CD14-positive monocyte (primary cell): ENCODE data around the gene PRR33. TPM values are rescaled to one million over a fixed set of nuclear protein-coding genes. Genes with fewer than 3 reads are reported as not detected.

Experiments
- DNase-seq, 3 donors: peaks; one replicate each; pipeline ENCODE4 v3.0.0-alpha.2; 2011 to 2022
- H2AFZ ChIP-seq: 2 replicates; pipeline ENCODE4 v1.6.0; 2012; ENCODE audit warnings: mild to moderate bottlenecking, low read depth, low read length, inconsistent platforms; ENCODE audit not compliant: insufficient read depth, poor library complexity, severe bottlenecking
- H3K27ac ChIP-seq, 2 donors: 1 replicate in 1 of 2; 2 replicates in 1 of 2; pipeline ENCODE4 v1.5.1; 2012 to 2013; ENCODE audit warnings: low read length in 2 of 2, control low read depth in 1 of 2, inconsistent platforms in 1 of 2, low read depth in 1 of 2, mild to moderate bottlenecking in 1 of 2
- H3K27me3 ChIP-seq, 2 donors: one replicate each; pipeline versions ENCODE4 v1.6.0 to v1.6.1; 2011 to 2013; ENCODE audit warnings: low read length in 2 of 2; ENCODE audit not compliant: control insufficient read depth in 2 of 2, insufficient read depth in 2 of 2
- H3K36me3 ChIP-seq, 2 donors: replicated peaks in 1 of 2; 1 replicate in 1 of 2; 2 replicates in 1 of 2; pipeline versions ENCODE4 v1.5.1 to v1.6.1; 2012 to 2013; ENCODE audit warnings: low read length in 2 of 2, control low read depth in 1 of 2, inconsistent platforms in 1 of 2, mild to moderate bottlenecking in 1 of 2; ENCODE audit not compliant: insufficient read depth in 2 of 2, control insufficient read depth in 1 of 2
- H3K4me1 ChIP-seq, 2 donors: 1 replicate in 1 of 2; 2 replicates in 1 of 2; pipeline versions ENCODE4 v1.5.1 to v1.6.1; 2012 to 2013; ENCODE audit warnings: low read length in 2 of 2, control low read depth in 1 of 2, inconsistent platforms in 1 of 2, mild to moderate bottlenecking in 1 of 2, moderate library complexity in 1 of 2; ENCODE audit not compliant: insufficient read depth in 2 of 2, control insufficient read depth in 1 of 2
- H3K4me2 ChIP-seq: replicated peaks from 2 replicates; pipeline ENCODE3; 2012; ENCODE audit warnings: low read length, moderate library complexity, mild to moderate bottlenecking; ENCODE audit not compliant: poor library complexity, severe bottlenecking; ENCODE audit errors: extremely low read depth
- H3K4me3 ChIP-seq, 3 experiments: fragments of 200-600 bp in 1 of 3; sonication (generic) in 1 of 3; replicated peaks in 1 of 3; 1 replicate in 2 of 3; 2 replicates in 1 of 3; pipeline ENCODE4 v1.5.1; 2011 to 2013; ENCODE audit warnings: low read length in 3 of 3, mild to moderate bottlenecking in 3 of 3, control low read depth in 2 of 3, low read depth in 2 of 3, inconsistent platforms in 1 of 3, moderate library complexity in 1 of 3
- H3K79me2 ChIP-seq: 2 replicates; pipeline ENCODE4 v1.6.0; 2012; ENCODE audit warnings: mild to moderate bottlenecking, control low read depth, inconsistent platforms, low read length, moderate library complexity; ENCODE audit not compliant: insufficient read depth
- H3K9ac ChIP-seq: 2 replicates; pipeline ENCODE4 v1.6.0; 2017; ENCODE audit warnings: low read length, mild to moderate bottlenecking; ENCODE audit not compliant: insufficient read depth, poor library complexity, severe bottlenecking
- H3K9me3 ChIP-seq, 2 donors: replicated peaks in 1 of 2; 1 replicate in 1 of 2; 2 replicates in 1 of 2; pipeline versions ENCODE4 v1.5.1 to v1.6.1; 2012 to 2013; ENCODE audit warnings: low read length in 2 of 2, control low read depth in 1 of 2; ENCODE audit not compliant: control insufficient read depth in 1 of 2, insufficient read depth in 1 of 2
- H4K20me1 ChIP-seq: 2 replicates; pipeline ENCODE4 v1.6.0; 2012; ENCODE audit warnings: mild to moderate bottlenecking, low read length, control low read depth, moderate library complexity; ENCODE audit not compliant: insufficient read depth
- H3K27ac Mint-ChIP-seq, 7 donors: one replicate each; pipeline ENCODE4 v1.8.0; 2020; ENCODE audit warnings: mild to moderate bottlenecking in 7 of 7, mixed read lengths in 7 of 7, moderate library complexity in 6 of 7, inconsistent platforms in 2 of 7
- H3K27me3 Mint-ChIP-seq, 3 donors: one replicate each; pipeline ENCODE4 v1.8.0; 2021 to 2022; ENCODE audit warnings: low read depth in 3 of 3, mild to moderate bottlenecking in 3 of 3, mixed read lengths in 3 of 3, moderate library complexity in 3 of 3, inconsistent platforms in 1 of 3
- H3K36me3 Mint-ChIP-seq, 2 donors: one replicate each; pipeline ENCODE4 v1.8.0; 2020; ENCODE audit warnings: mixed read lengths in 2 of 2, inconsistent platforms in 1 of 2, mild to moderate bottlenecking in 1 of 2
- H3K4me1 Mint-ChIP-seq: one replicate; pipeline ENCODE4 v1.8.0; 2020; ENCODE audit warnings: mild to moderate bottlenecking, mixed read lengths
- H3K4me3 Mint-ChIP-seq, 2 donors: one replicate each; pipeline ENCODE4 v1.8.0; 2020; ENCODE audit warnings: mild to moderate bottlenecking in 2 of 2, mixed read lengths in 2 of 2, moderate library complexity in 1 of 2
- H3K9me3 Mint-ChIP-seq, 7 donors: one replicate each; pipeline ENCODE4 v1.8.0; 2020 to 2022; ENCODE audit warnings: mixed read lengths in 7 of 7, mild to moderate bottlenecking in 6 of 7, moderate library complexity in 6 of 7, inconsistent platforms in 2 of 7
- CTCF ChIP-seq: fragments of 200-600 bp; IDR thresholded peaks from one replicate; pipeline ENCODE4 v1.8.0; 2022; ENCODE audit warnings: antibody characterized with exemption, mild to moderate bottlenecking
- WGBS: methylation state at CpG from one replicate; pipeline ENCODE4 v1.1.5; 2013; ENCODE audit warnings: missing lambda C conversion rate; ENCODE audit not compliant: insufficient coverage; 5-methylcytosine and 5-hydroxymethylcytosine counted together
- intact Hi-C, 2 donors: fragments of 100-400 bp; cut with micrococcal nuclease; formaldehyde crosslinking; loops; one replicate each; pipeline versions ENCODE4 v1.15.0 to v1.15.1; 2023
- polyA plus RNA-seq, 3 donors: library from polyadenylated mRNA; depleted of rRNA in 1 of 3; unstranded in 2 of 3; stranded (reverse) in 1 of 3; fragments of 300-500 nt in 2 of 3; fragments of >200 nt in 1 of 3; fragmentation: Illumina TruSeq in 2 of 3; gene quantifications; 1 replicate in 2 of 3; 2 replicates in 1 of 3; pipeline ENCODE4 v1.2.3, GENCODE V29; 2012 to 2021

PRR33 gene
- polyA plus RNA-seq, 3 donors, result not detected

- H3K27me3 Mint-ChIP-seq, result peaks cover 6 to 19% (median 8%) of the 10 kb centered on the region in 3 donors
These were observed 3.1 kb upstream of the PRR33 start for GRCh38 chr11:1894759-1895158.

GRCh38 chr11:1893581-1894359, 2.1 kb upstream of the PRR33 start:
- H3K27me3 Mint-ChIP-seq, result peaks cover 8 to 29% (median 11%) of the 10 kb centered on the region in 3 donors
- Histone ChIP-seq H3K9me3 (no peaks in the 10 kb centered on the region), H3K4me2 (no peak overlapping the region), H2AFZ (no peak overlapping the region), H3K4me3 (no peak overlapping the region), H3K4me1 (peaks cover 37 to 48% of the 10 kb centered on the region in 2 donors), H3K9ac (no peak overlapping the region), H3K79me2 (no peaks in the 10 kb centered on the region), H4K20me1 (peaks cover 52% of the 10 kb centered on the region), H3K36me3 (peaks cover 9% of the 10 kb centered on the region in 2 donors), H3K27ac (no peak overlapping the region), H3K27me3 (peaks cover 0 to 11% of the 10 kb centered on the region in 2 donors)
- no peak for TF ChIP-seq CTCF
- intact Hi-C loops, result loop anchor here (1.0 to 5.0 kb wide), 2 partner anchors 23 to 259 kb away; no protein-coding TSS in a partner anchor
- DNase-seq, result no peak
- peaks cover 0 to 5% (median under 1%) of the 10 kb centered on the region in 7 donors for H3K9me3 Mint-ChIP-seq
- H3K4me3 Mint-ChIP-seq, result no peak overlapping the region
- peaks cover 3% of the 10 kb centered on the region in 2 donors for H3K36me3 Mint-ChIP-seq
- WGBS, result 94% methylated on average over 4 of the region's 5 CpGs
- no peak overlapping the region for H3K27ac Mint-ChIP-seq
- peaks cover 37% of the 10 kb centered on the region for H3K4me1 Mint-ChIP-seq

More at GRCh38 chr11:1894759-1895158, 3.1 kb upstream of the PRR33 start:
- H3K4me1 ChIP-seq, result peaks cover 28 to 38% of the 10 kb centered on the region in 2 donors
- no peaks in the 10 kb centered on the region for H3K9me3 ChIP-seq
- H4K20me1 ChIP-seq, result peaks cover 42% of the 10 kb centered on the region
- H3K9me3 Mint-ChIP-seq, result peaks cover 0 to 2% (median 0%) of the 10 kb centered on the region in 7 donors
- no peak overlapping the region for H3K9ac ChIP-seq
- no peak overlapping the region for H2AFZ ChIP-seq
- intact Hi-C loops, result loop anchor here in 1 of 2 donors (5.0 kb wide), 1 partner anchor 258 kb away; no protein-coding TSS in a partner anchor
- no peak for DNase-seq
- H3K27ac Mint-ChIP-seq, result peak overlapping the region in 1 of 7 donors; percentile 40
- WGBS, result 95% methylated on average over 10 of the region's 11 CpGs
- H3K4me1 Mint-ChIP-seq, result peaks cover 37% of the 10 kb centered on the region
- H3K79me2 ChIP-seq, result no peaks in the 10 kb centered on the region
- no peak overlapping the region for H3K4me3 ChIP-seq
- TF ChIP-seq CTCF, result no peak
- no peak overlapping the region for H3K27ac ChIP-seq
- peaks cover 3% of the 10 kb centered on the region in 2 donors for H3K36me3 Mint-ChIP-seq
- no peak overlapping the region for H3K4me2 ChIP-seq
- peaks cover under 1% of the 10 kb centered on the region in 2 donors for H3K36me3 ChIP-seq
- no peak overlapping the region for H3K4me3 Mint-ChIP-seq
- peaks cover 0 to 1% of the 10 kb centered on the region in 2 donors for H3K27me3 ChIP-seq
